ENCODE results near the gene ATG9B.
"Not testable (repeated sequence)": the region's sequence is repeated elsewhere in the genome, so short reads cannot be mapped to it uniquely, and the experiment has no call there.

Gene ATG9B

DNA sequence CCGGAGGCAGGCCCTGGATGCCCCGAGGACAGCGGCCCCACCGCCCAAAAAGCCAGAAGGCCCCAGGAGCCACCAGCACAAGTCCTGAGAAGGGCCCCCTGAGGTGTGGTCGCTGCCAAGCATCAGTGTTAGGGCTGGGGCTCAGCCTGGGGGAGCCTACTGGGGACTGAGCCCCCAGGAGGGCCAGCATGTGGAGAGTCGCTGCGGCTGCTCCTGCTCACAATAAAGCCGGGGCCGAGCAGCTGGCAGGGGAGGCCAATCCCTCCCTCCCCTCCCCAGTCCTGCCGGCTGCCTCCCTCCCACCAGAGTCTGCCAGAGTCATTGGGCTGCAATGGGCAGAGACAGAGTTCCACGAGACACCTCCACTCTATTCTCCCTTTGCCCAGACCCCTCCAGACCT, 21.0 kb upstream of the ATG9B start:
- peak; percentile 81 for DNase-seq
- H3K4me3 ChIP-seq (ENCODE audit: low read depth, low read length), result no peak overlapping the region
- peaks cover 3% of the 10 kb centered on the region; the same call in 1 of the 2 replicates for H3K36me3 ChIP-seq
- TF ChIP-seq, protein P1, sequence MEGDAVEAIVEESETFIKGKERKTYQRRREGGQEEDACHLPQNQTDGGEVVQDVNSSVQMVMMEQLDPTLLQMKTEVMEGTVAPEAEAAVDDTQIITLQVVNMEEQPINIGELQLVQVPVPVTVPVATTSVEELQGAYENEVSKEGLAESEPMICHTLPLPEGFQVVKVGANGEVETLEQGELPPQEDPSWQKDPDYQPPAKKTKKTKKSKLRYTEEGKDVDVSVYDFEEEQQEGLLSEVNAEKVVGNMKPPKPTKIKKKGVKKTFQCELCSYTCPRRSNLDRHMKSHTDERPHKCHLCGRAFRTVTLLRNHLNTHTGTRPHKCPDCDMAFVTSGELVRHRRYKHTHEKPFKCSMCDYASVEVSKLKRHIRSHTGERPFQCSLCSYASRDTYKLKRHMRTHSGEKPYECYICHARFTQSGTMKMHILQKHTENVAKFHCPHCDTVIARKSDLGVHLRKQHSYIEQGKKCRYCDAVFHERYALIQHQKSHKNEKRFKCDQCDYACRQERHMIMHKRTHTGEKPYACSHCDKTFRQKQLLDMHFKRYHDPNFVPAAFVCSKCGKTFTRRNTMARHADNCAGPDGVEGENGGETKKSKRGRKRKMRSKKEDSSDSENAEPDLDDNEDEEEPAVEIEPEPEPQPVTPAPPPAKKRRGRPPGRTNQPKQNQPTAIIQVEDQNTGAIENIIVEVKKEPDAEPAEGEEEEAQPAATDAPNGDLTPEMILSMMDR (IDR thresholded peaks at IDR 0.05; ENCODE audit: low read depth, low read length), result no peak
- peak overlapping the region; percentile 64 for H3K27ac ChIP-seq
- no peaks in the 10 kb centered on the region for H3K9me3 ChIP-seq (ENCODE audit: severe bottlenecking)
- no peaks in the 10 kb centered on the region for H3K27me3 ChIP-seq (ENCODE audit: insufficient read depth, low read depth, severe bottlenecking)

- Histone ChIP-seq H3K27ac (no peak overlapping the region), H3K4me3 (ENCODE audit: low read depth, low read length) (no peak overlapping the region), H3K9me3 (ENCODE audit: severe bottlenecking) (no peaks in the 10 kb centered on the region), H3K36me3 (peaks cover 3% of the 10 kb centered on the region; the same call in 1 of the 2 replicates), H3K27me3 (ENCODE audit: insufficient read depth, low read depth, severe bottlenecking) (no peaks in the 10 kb centered on the region)
- DNase-seq, result no peak
- TF ChIP-seq, protein P1 (IDR thresholded peaks at IDR 0.05; ENCODE audit: low read depth, low read length), result no peak
Measured at GRCh38 chr7:151043959-151044358, 19.7 kb upstream of the ATG9B start.

DNA sequence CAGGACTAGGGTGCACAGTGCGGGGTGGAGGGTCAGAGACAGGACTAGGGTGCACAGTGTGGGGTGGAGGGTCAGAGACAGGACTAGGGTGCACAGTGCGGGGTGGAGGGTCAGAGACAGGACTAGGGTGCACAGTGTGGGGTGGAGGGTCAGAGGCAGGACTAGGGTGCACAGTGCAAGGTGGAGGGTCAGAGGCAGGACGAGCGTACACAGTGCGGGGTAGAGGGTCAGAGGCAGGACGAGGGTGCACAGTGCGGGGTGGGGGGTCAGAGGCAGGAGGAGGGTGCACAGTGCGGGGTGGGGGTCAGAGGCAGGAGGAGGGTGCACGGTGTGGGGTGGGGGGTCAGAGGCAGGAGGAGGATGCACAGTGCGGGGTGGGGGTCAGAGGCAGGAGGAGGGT, 19.2 kb upstream of the ATG9B start:
- H3K4me3 ChIP-seq (ENCODE audit: low read depth, low read length); H3K9me3 ChIP-seq (ENCODE audit: severe bottlenecking): not testable (repeated sequence)

GRCh38 chr7:151040616-151041375, 16.5 kb upstream of the ATG9B start:
- TF ChIP-seq, protein P1 (IDR thresholded peaks at IDR 0.05; ENCODE audit: low read depth, low read length), result no peak
- DNase-seq, result no peak
- Histone ChIP-seq H3K9me3 (ENCODE audit: severe bottlenecking) (no peaks in the 10 kb centered on the region), H3K36me3 (peaks cover 3% of the 10 kb centered on the region; the same call in 1 of the 2 replicates), H3K4me3 (ENCODE audit: low read depth, low read length) (no peak overlapping the region), H3K27me3 (ENCODE audit: insufficient read depth, low read depth, severe bottlenecking) (no peaks in the 10 kb centered on the region), H3K27ac (no peak overlapping the region)

More for the DNA sequence above, 19.2 kb upstream of the ATG9B start:
- not testable (repeated sequence) for DNase-seq; H3K27me3 ChIP-seq (ENCODE audit: insufficient read depth, low read depth, severe bottlenecking); H3K27ac ChIP-seq; H3K36me3 ChIP-seq

DNA sequence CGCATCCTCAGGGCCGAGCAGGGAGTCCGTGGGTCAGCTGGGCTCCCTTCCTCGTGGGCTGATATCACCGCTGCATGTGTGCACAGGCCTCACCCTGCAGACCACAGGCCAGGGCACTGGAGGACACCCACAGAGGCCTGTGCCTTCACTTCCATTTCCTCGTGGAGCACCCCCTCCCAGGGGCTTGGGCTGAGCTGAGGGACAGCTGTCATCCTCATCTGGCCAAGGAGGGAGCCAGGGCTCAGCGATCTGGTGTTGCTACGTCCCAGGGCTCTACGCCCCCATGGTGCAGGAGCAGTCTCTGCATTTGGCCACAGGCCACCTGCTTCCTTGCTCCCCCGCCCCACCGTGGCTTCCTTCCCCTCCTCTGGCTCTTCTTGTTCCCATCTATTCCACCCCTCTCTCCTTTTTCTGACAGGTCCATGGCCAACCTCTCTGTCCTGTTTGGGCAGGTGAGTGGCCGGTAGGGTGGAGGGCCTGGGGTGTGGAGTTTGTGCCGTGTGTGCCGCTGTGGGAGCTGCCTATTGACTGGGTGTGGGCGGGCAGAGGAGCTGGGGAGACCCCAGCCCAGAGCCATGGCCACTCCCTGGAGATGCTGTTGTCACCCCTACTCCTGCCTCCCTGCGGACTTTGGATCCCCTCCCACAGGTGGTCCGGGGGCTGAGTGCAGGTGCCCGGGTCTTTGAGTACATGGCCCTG, 15.7 kb upstream of the ATG9B start:
- TF ChIP-seq, protein P1 (IDR thresholded peaks at IDR 0.05; ENCODE audit: low read depth, low read length), result no peak

More for the DNA sequence above, 15.7 kb upstream of the ATG9B start:
- H3K9me3 ChIP-seq (ENCODE audit: severe bottlenecking), result no peaks in the 10 kb centered on the region
- H3K27me3 ChIP-seq (ENCODE audit: insufficient read depth, low read depth, severe bottlenecking), result no peaks in the 10 kb centered on the region
- DNase-seq, result peak; percentile 56
- peaks cover 4% of the 10 kb centered on the region for H3K36me3 ChIP-seq
- no peak overlapping the region for H3K4me3 ChIP-seq (ENCODE audit: low read depth, low read length)
- peak overlapping the region; percentile 24 for H3K27ac ChIP-seq

Measured in WERI-Rb-1 (cell line).